IgD-negative memory B cell (primary cell): ENCODE results near the gene RNF207. TPM values are rescaled to one million over a fixed set of nuclear protein-coding genes. Genes with fewer than 3 reads are reported as not detected.
A peak's percentile ranks its signal among the peaks of the same experiment; 100 is the strongest.

ENCODE experiments used
- H3K27ac Mint-ChIP-seq, 3 donors: one replicate each; pipeline ENCODE4 v1.8.0; 2020 to 2022; ENCODE audit warnings: mild to moderate bottlenecking in 3 of 3, mixed read lengths in 3 of 3, moderate library complexity in 1 of 3
- H3K27me3 Mint-ChIP-seq: one replicate; pipeline ENCODE4 v1.8.0; 2021; ENCODE audit warnings: mixed read lengths
- H3K36me3 Mint-ChIP-seq: one replicate; pipeline ENCODE4 v1.8.0; 2020; ENCODE audit warnings: mild to moderate bottlenecking, mixed read lengths
- H3K4me1 Mint-ChIP-seq, 3 donors: one replicate each; pipeline ENCODE4 v1.8.0; 2020 to 2022; ENCODE audit warnings: mixed read lengths in 3 of 3, mild to moderate bottlenecking in 1 of 3
- H3K4me3 Mint-ChIP-seq, 4 donors: one replicate each; pipeline ENCODE4 v1.8.0; 2020 to 2022; ENCODE audit warnings: mild to moderate bottlenecking in 4 of 4, mixed read lengths in 4 of 4, moderate library complexity in 3 of 4
- H3K9me3 Mint-ChIP-seq, 3 donors: one replicate each; pipeline ENCODE4 v1.8.0; 2020 to 2021; ENCODE audit warnings: mixed read lengths in 3 of 3, mild to moderate bottlenecking in 1 of 3
- polyA plus RNA-seq: library from polyadenylated mRNA; unstranded; fragments of 300-500 nt; fragmentation: Illumina TruSeq; gene quantifications from one replicate; pipeline ENCODE4 v1.2.3, GENCODE V29; 2021

Gene RNF207
- polyA plus RNA-seq, 1 donor from 2014 or later = 0.23 TPM

GRCh38 chr1:6244401-6245049 lies 38.6 kb downstream of the RNF207 start:
- H3K4me3 Mint-ChIP-seq = no peak overlapping the region
- H3K27ac Mint-ChIP-seq = peak overlapping the region in 1 of 3 donors; percentile 56
- H3K4me1 Mint-ChIP-seq = peaks cover 7 to 12% (median 7%) of the 10 kb centered on the region in 3 donors
- peaks cover 36% of the 10 kb centered on the region for H3K27me3 Mint-ChIP-seq
- H3K9me3 Mint-ChIP-seq = peaks cover 0 to 3% (median 0%) of the 10 kb centered on the region in 3 donors
- H3K36me3 Mint-ChIP-seq = peaks cover 2% of the 10 kb centered on the region

GRCh38 chr1:6245086-6245868 lies 39.4 kb downstream of the RNF207 start:
- H3K4me3 Mint-ChIP-seq = no peak overlapping the region
- H3K27ac Mint-ChIP-seq = no peak overlapping the region
- H3K36me3 Mint-ChIP-seq = peaks cover 2% of the 10 kb centered on the region
- peaks cover 35% of the 10 kb centered on the region for H3K27me3 Mint-ChIP-seq
- peaks cover 0 to 3% (median 0%) of the 10 kb centered on the region in 3 donors for H3K9me3 Mint-ChIP-seq
- peaks cover 7 to 12% (median 9%) of the 10 kb centered on the region in 3 donors for H3K4me1 Mint-ChIP-seq

- Mint-ChIP-seq H3K36me3 (peaks cover 2% of the 10 kb centered on the region), H3K4me1 (peaks cover 7 to 12% (median 9%) of the 10 kb centered on the region in 3 donors), H3K27me3 (peaks cover 36% of the 10 kb centered on the region), H3K4me3 (peak overlapping the region in 2 of 4 donors; percentile 76 to 79), H3K27ac (peak overlapping the region in 2 of 3 donors; percentile 43 to 87), H3K9me3 (peaks cover 0 to 3% (median 0%) of the 10 kb centered on the region in 3 donors)
Observed at GRCh38 chr1:6245869-6246496, 40.1 kb downstream of the RNF207 start.

GRCh38 chr1:6246497-6247467 lies 40.9 kb downstream of the RNF207 start:
- Mint-ChIP-seq H3K27me3 (peaks cover 31% of the 10 kb centered on the region), H3K4me1 (peaks cover 3 to 12% (median 5%) of the 10 kb centered on the region in 3 donors), H3K4me3 (peak overlapping the region in 3 of 4 donors; percentile 74 to 79 (median 76)), H3K27ac (peak overlapping the region in 2 of 3 donors; percentile 43 to 87), H3K9me3 (peaks cover 0 to 3% (median 0%) of the 10 kb centered on the region in 3 donors), H3K36me3 (no peaks in the 10 kb centered on the region)

- Mint-ChIP-seq H3K4me1 (peaks cover 3 to 12% (median 5%) of the 10 kb centered on the region in 3 donors), H3K36me3 (no peaks in the 10 kb centered on the region), H3K27ac (peak overlapping the region in 2 of 3 donors; percentile 39 to 87), H3K4me3 (peak overlapping the region in 1 of 4 donors; percentile 79), H3K9me3 (peaks cover 0 to 3% (median 0%) of the 10 kb centered on the region in 3 donors), H3K27me3 (peaks cover 30% of the 10 kb centered on the region)
Observed at GRCh38 chr1:6247651-6248050, 41.7 kb downstream of the RNF207 start.

GRCh38 chr1:6248161-6248776 lies 42.4 kb downstream of the RNF207 start:
- H3K36me3 Mint-ChIP-seq = no peaks in the 10 kb centered on the region
- H3K27ac Mint-ChIP-seq = peak overlapping the region in 2 of 3 donors; percentile 53 to 58
- no peak overlapping the region for H3K4me3 Mint-ChIP-seq
- peaks cover 3 to 12% (median 5%) of the 10 kb centered on the region in 3 donors for H3K4me1 Mint-ChIP-seq
- H3K9me3 Mint-ChIP-seq = peaks cover 0 to 3% (median 0%) of the 10 kb centered on the region in 3 donors
- peaks cover 30% of the 10 kb centered on the region for H3K27me3 Mint-ChIP-seq

- no peaks in the 10 kb centered on the region for H3K36me3 Mint-ChIP-seq
- H3K27ac Mint-ChIP-seq = no peak overlapping the region
- peaks cover 31% of the 10 kb centered on the region for H3K27me3 Mint-ChIP-seq
- H3K9me3 Mint-ChIP-seq = peaks cover 0 to 3% (median 0%) of the 10 kb centered on the region in 3 donors
- peaks cover 3 to 12% (median 5%) of the 10 kb centered on the region in 3 donors for H3K4me1 Mint-ChIP-seq
- no peak overlapping the region for H3K4me3 Mint-ChIP-seq
Observed at GRCh38 chr1:6248932-6249738, 43.2 kb downstream of the RNF207 start.

- Mint-ChIP-seq H3K27me3 (peaks cover 30% of the 10 kb centered on the region), H3K36me3 (no peaks in the 10 kb centered on the region), H3K27ac (peak overlapping the region in 1 of 3 donors; percentile 53), H3K9me3 (peaks cover 0 to 3% (median 0%) of the 10 kb centered on the region in 3 donors), H3K4me3 (peak overlapping the region in 1 of 4 donors; percentile 33), H3K4me1 (peaks cover 3 to 12% (median 5%) of the 10 kb centered on the region in 3 donors)
Observed at GRCh38 chr1:6249739-6250689, 44.1 kb downstream of the RNF207 start.

GRCh38 chr1:6251233-6251632 lies 45.3 kb downstream of the RNF207 start:
- Mint-ChIP-seq H3K9me3 (peaks cover 0 to 3% (median 0%) of the 10 kb centered on the region in 3 donors), H3K4me3 (no peak overlapping the region), H3K27ac (no peak overlapping the region), H3K36me3 (no peaks in the 10 kb centered on the region), H3K27me3 (peaks cover 29% of the 10 kb centered on the region), H3K4me1 (peaks cover 3 to 12% (median 5%) of the 10 kb centered on the region in 3 donors)

GRCh38 chr1:6251681-6252373 lies 45.9 kb downstream of the RNF207 start:
- Mint-ChIP-seq H3K27ac (peak overlapping the region in 1 of 3 donors; percentile 77), H3K4me3 (no peak overlapping the region), H3K4me1 (peaks cover 0 to 7% (median 1%) of the 10 kb centered on the region in 3 donors), H3K27me3 (peaks cover 25% of the 10 kb centered on the region), H3K9me3 (no peaks in the 10 kb centered on the region), H3K36me3 (no peaks in the 10 kb centered on the region)

GRCh38 chr1:6252374-6252710 lies 46.4 kb downstream of the RNF207 start:
- Mint-ChIP-seq H3K27ac (peak overlapping the region in 1 of 3 donors; percentile 77), H3K4me3 (no peak overlapping the region), H3K27me3 (peaks cover 22% of the 10 kb centered on the region), H3K9me3 (no peaks in the 10 kb centered on the region), H3K4me1 (peaks cover 0 to 1% (median 1%) of the 10 kb centered on the region in 3 donors), H3K36me3 (no peaks in the 10 kb centered on the region)

GRCh38 chr1:6253380-6253779 lies 47.5 kb downstream of the RNF207 start:
- no peak overlapping the region for H3K27ac Mint-ChIP-seq
- H3K4me1 Mint-ChIP-seq = peaks cover 0 to 1% (median 0%) of the 10 kb centered on the region in 3 donors
- no peaks in the 10 kb centered on the region for H3K36me3 Mint-ChIP-seq
- H3K4me3 Mint-ChIP-seq = no peak overlapping the region
- H3K9me3 Mint-ChIP-seq = no peaks in the 10 kb centered on the region
- peaks cover 17% of the 10 kb centered on the region for H3K27me3 Mint-ChIP-seq
